Natural killer cell (primary cell): ENCODE measurements around the gene EEIG2. TPM values are rescaled to one million over a fixed set of nuclear protein-coding genes. Genes with fewer than 3 reads are reported as not detected.
"Not testable (repeated sequence)": the region's sequence is repeated elsewhere in the genome, so short reads cannot be mapped to it uniquely, and the experiment has no call there.

Experiments used
- ATAC-seq, 3 donors: fragments of 150-1000 bp in 2 of 3; fragments of 200-7000 bp in 1 of 3; cut with Tn5 transposase; 1 replicate in 1 of 3; 2 replicates in 2 of 3; pipeline ENCODE4 v1.10.0; 2021; ENCODE audit warnings: mild to moderate bottlenecking in 2 of 3, moderate library complexity in 2 of 3
- DNase-seq, 2 donors: peaks; one replicate each; pipeline versions ENCODE4 v3.0.0 to v3.0.0-alpha.2; 2013 to 2021; ENCODE audit warnings: mixed read lengths in 1 of 2
- H3K27ac ChIP-seq: one replicate; pipeline ENCODE4 v1.5.1; 2013; ENCODE audit warnings: mild to moderate bottlenecking, low read length
- H3K27me3 ChIP-seq: one replicate; pipeline ENCODE4 v1.6.1; 2013; ENCODE audit warnings: low read length; ENCODE audit not compliant: control insufficient read depth, insufficient read depth
- H3K36me3 ChIP-seq: one replicate; pipeline ENCODE4 v1.6.1; 2013; ENCODE audit warnings: low read length; ENCODE audit not compliant: control insufficient read depth, insufficient read depth
- H3K4me1 ChIP-seq: one replicate; pipeline ENCODE4 v1.6.1; 2013; ENCODE audit warnings: low read length; ENCODE audit not compliant: control insufficient read depth, insufficient read depth
- H3K4me3 ChIP-seq: one replicate; pipeline ENCODE4 v1.5.1; 2013; ENCODE audit warnings: low read length
- H3K9me3 ChIP-seq: one replicate; pipeline ENCODE4 v1.6.1; 2013; ENCODE audit warnings: low read length; ENCODE audit not compliant: control insufficient read depth, insufficient read depth
- H3K27ac Mint-ChIP-seq, 2 donors: one replicate each; pipeline ENCODE4 v1.8.0; 2022; ENCODE audit warnings: mild to moderate bottlenecking in 2 of 2, mixed read lengths in 2 of 2, moderate library complexity in 1 of 2
- H3K27me3 Mint-ChIP-seq, 2 donors: one replicate each; pipeline ENCODE4 v1.8.0; 2022; ENCODE audit warnings: low read depth in 2 of 2, mixed read lengths in 2 of 2
- H3K36me3 Mint-ChIP-seq: one replicate; pipeline ENCODE4 v1.8.0; 2022; ENCODE audit warnings: mixed read lengths
- H3K4me1 Mint-ChIP-seq, 2 donors: one replicate each; pipeline ENCODE4 v1.8.0; 2022; ENCODE audit warnings: mixed read lengths in 2 of 2
- H3K4me3 Mint-ChIP-seq: one replicate; pipeline ENCODE4 v1.8.0; 2022; ENCODE audit warnings: mild to moderate bottlenecking, moderate library complexity, mixed read lengths
- H3K9me3 Mint-ChIP-seq, 2 donors: one replicate each; pipeline ENCODE4 v1.8.0; 2022; ENCODE audit warnings: mixed read lengths in 2 of 2
- WGBS: methylation state at CpG from one replicate; pipeline ENCODE4 v1.1.7; 2013; ENCODE audit warnings: missing lambda C conversion rate; ENCODE audit not compliant: insufficient coverage; 5-methylcytosine and 5-hydroxymethylcytosine counted together
- intact Hi-C: fragments of 100-400 bp; cut with micrococcal nuclease; formaldehyde crosslinking; loops from one replicate; pipeline ENCODE4 v1.14.2; 2022
- total RNA-seq, 4 donors: library from RNA; stranded (reverse); fragments of 120-200 nt in 1 of 4; gene quantifications; one replicate each; pipeline versions ENCODE4 v1.2.3 to v1.2.4, GENCODE V29; 2013 to 2022
- TF ChIP-seq, protein P1 (sequence below): fragments of 200-600 bp; IDR thresholded peaks from one replicate; pipeline ENCODE4 v1.8.0; 2022; ENCODE audit warnings: antibody characterized with exemption

EEIG2 gene
- total RNA-seq, 3 donors from 2014 or later (not counting 1 experiment from before 2014, with no cell fraction given): 18.2 to 23.9 (median 20.3) TPM

DNA sequence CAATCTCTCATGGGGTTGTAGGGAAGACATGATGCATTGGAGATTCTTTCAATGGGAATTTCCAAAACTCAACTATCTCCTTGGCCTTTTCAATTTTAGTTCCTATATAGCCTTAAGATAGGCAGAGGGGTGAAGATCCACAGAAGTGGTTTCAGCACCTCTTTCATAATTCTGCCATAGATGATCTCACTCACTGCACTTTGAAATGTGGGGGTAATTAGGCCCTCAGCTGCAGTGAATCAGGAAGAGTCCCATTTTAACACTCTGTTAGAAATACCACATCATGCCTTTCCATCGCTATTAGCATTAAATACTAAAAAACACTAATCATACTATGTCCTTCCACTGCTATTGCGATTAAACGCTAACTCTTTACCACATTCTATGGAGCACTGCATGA is 25.1 kb upstream of the EEIG2 start:
- H3K36me3 Mint-ChIP-seq: no peaks in the 10 kb centered on the region
- no peaks in the 10 kb centered on the region for H3K4me1 ChIP-seq
- TF ChIP-seq, protein P1, sequence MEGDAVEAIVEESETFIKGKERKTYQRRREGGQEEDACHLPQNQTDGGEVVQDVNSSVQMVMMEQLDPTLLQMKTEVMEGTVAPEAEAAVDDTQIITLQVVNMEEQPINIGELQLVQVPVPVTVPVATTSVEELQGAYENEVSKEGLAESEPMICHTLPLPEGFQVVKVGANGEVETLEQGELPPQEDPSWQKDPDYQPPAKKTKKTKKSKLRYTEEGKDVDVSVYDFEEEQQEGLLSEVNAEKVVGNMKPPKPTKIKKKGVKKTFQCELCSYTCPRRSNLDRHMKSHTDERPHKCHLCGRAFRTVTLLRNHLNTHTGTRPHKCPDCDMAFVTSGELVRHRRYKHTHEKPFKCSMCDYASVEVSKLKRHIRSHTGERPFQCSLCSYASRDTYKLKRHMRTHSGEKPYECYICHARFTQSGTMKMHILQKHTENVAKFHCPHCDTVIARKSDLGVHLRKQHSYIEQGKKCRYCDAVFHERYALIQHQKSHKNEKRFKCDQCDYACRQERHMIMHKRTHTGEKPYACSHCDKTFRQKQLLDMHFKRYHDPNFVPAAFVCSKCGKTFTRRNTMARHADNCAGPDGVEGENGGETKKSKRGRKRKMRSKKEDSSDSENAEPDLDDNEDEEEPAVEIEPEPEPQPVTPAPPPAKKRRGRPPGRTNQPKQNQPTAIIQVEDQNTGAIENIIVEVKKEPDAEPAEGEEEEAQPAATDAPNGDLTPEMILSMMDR: no peak
- no peak overlapping the region for H3K4me3 ChIP-seq
- no peak overlapping the region for H3K27ac ChIP-seq
- peaks cover 0 to 6% of the 10 kb centered on the region in 2 donors for H3K4me1 Mint-ChIP-seq
- H3K27me3 ChIP-seq: no peaks in the 10 kb centered on the region
- DNase-seq: no peak
- no peak overlapping the region for H3K27ac Mint-ChIP-seq
- peaks cover 17 to 19% of the 10 kb centered on the region in 2 donors for H3K27me3 Mint-ChIP-seq
- H3K36me3 ChIP-seq: no peaks in the 10 kb centered on the region
- H3K4me3 Mint-ChIP-seq: no peak overlapping the region
- no peaks in the 10 kb centered on the region for H3K9me3 ChIP-seq
- ATAC-seq: no peak
- no peaks in the 10 kb centered on the region for H3K9me3 Mint-ChIP-seq
- WGBS: 94% methylated on average over 3 of the region's 3 CpGs
- intact Hi-C loops: no loop called here

DNA sequence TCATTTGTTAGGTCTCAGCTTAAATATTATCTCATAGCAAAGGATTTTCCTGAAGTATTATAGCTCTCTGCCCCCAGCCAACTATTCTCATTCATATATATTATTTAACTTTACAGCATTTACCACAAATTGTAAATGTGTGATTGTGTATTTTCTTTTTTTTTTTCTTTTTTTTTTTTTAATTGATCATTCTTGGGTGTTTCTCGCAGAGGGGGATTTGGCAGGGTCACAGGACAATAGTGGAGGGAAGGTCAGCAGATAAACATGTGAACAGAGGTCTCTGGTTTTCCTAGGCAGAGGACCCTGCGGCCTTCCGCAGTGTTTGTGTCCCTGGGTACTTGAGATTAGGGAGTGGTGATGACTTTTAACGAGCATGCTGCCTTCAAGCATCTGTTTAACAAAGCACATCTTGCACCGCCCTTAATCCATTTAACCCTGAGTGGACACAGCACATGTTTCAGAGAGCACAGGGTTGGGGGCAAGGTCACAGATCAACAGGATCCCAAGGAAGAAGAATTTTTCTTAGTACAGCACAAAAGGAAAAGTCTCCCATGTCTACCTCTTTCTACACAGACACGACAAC is 24.5 kb upstream of the EEIG2 start:
- H3K27me3 Mint-ChIP-seq: peaks cover 15 to 20% of the 10 kb centered on the region in 2 donors
- DNase-seq, intact Hi-C loops, H3K4me3 Mint-ChIP-seq, H3K4me3 ChIP-seq, H3K4me1 Mint-ChIP-seq, H3K27ac Mint-ChIP-seq, H3K4me1 ChIP-seq, ATAC-seq, H3K27me3 ChIP-seq, H3K36me3 ChIP-seq, H3K27ac ChIP-seq, H3K9me3 ChIP-seq, H3K36me3 Mint-ChIP-seq, H3K9me3 Mint-ChIP-seq: not testable (repeated sequence)
- 100% methylated on average over 1 of the region's 6 CpGs for WGBS

DNA sequence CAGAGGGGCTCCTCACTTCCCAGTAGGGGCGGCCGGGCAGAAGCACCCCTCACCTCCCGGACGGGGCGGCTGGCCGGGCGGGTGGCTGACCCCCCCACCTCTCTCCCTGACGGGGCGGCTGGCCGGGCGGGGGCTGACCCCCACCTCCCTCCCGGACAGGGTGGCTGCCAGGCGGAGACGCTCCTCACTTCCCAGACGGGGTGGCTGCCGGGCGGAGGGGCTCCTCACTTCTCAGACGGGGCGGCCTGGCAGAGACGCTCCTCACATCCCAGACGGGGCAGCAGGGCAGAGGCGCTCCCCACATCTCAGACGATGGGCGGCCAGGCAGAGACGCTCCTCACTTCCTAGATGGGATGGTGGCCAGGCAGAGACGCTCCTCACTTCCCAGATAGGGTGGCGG is 23.9 kb upstream of the EEIG2 start:
- H3K36me3 Mint-ChIP-seq, ATAC-seq, H3K9me3 ChIP-seq, H3K27ac ChIP-seq, H3K4me3 ChIP-seq, H3K9me3 Mint-ChIP-seq, intact Hi-C loops, DNase-seq, H3K27ac Mint-ChIP-seq, H3K4me1 Mint-ChIP-seq, H3K36me3 ChIP-seq, H3K27me3 ChIP-seq, H3K4me3 Mint-ChIP-seq, H3K4me1 ChIP-seq: not testable (repeated sequence)
- peaks cover 18 to 20% of the 10 kb centered on the region in 2 donors for H3K27me3 Mint-ChIP-seq
- WGBS: 98% methylated on average over 27 of the region's 27 CpGs

DNA sequence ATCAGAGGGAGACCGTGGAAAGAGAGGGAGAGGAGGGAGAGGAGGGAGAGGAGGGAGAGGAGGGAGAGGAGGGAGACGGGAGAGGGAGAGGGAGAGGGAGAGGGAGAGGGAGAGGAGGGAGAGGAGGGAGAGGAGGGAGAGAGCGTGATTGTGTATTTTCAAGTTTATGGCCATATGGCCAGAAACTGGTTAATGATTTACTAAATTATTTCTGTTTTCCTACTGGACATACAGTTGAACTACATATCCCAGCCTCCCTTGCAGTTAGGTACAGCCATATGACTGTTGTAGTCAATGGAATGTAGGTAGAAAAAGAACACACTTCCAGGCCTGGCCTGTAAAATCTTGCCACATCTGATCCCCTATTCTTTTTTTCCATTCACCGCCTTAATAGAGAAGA is 23.1 kb upstream of the EEIG2 start:
- DNase-seq, H3K36me3 ChIP-seq, H3K4me1 ChIP-seq, H3K4me1 Mint-ChIP-seq, ATAC-seq, H3K9me3 Mint-ChIP-seq, H3K27me3 ChIP-seq, intact Hi-C loops, H3K4me3 ChIP-seq, H3K36me3 Mint-ChIP-seq, H3K9me3 ChIP-seq, H3K27ac Mint-ChIP-seq, H3K4me3 Mint-ChIP-seq, H3K27ac ChIP-seq: not testable (repeated sequence)
- WGBS: 100% methylated on average over 3 of the region's 4 CpGs
- peaks cover 18 to 20% of the 10 kb centered on the region in 2 donors for H3K27me3 Mint-ChIP-seq

DNA sequence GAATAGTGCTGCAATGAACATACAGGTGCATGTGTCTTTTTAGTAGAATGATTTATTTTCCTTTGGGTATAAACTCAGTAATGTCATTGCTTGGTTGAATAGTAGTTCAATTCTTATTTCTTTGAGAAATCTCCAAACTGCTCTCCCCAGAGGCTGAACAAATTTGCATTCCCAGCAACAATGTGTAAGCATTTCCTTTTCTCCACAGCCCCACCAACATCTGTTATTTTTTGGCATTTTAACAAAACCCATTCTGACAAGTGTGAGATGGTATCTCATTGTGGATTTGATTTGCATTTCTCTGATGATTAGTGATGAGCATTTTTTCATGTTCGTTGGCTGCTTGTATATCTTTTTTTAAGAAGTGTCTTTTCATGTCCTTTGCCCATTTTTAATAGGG is 21.9 kb upstream of the EEIG2 start:
- Histone ChIP-seq H3K4me3 (no peak overlapping the region), H3K36me3 (no peaks in the 10 kb centered on the region), H3K9me3 (no peaks in the 10 kb centered on the region), H3K4me1 (no peaks in the 10 kb centered on the region), H3K27me3 (no peaks in the 10 kb centered on the region), H3K27ac (no peak overlapping the region)
- Mint-ChIP-seq H3K9me3 (no peaks in the 10 kb centered on the region), H3K4me1 (peaks cover 0 to 6% of the 10 kb centered on the region in 2 donors), H3K27ac (no peak overlapping the region), H3K4me3 (no peak overlapping the region), H3K27me3 (peaks cover 23 to 25% of the 10 kb centered on the region in 2 donors), H3K36me3 (no peaks in the 10 kb centered on the region)
- no peak for DNase-seq
- no peak for ATAC-seq
- TF ChIP-seq, protein P1: no peak
- 0% methylated on average over 1 of the region's 1 CpG for WGBS
- intact Hi-C loops: no loop called here
